Heart left ventricle (tissue), 16 donors: ENCODE results near the gene STPG3. TPM values are rescaled to one million over a fixed set of nuclear protein-coding genes. Genes with fewer than 3 reads are reported as not detected.

Experiments
- ATAC-seq, 4 donors: fragments of 200-7000 bp; cut with Tn5 transposase; one replicate each; pipeline ENCODE4 v1.9.1; 2020 to 2022; ENCODE audit warnings: moderate library complexity in 4 of 4, mild to moderate bottlenecking in 3 of 4, moderate number of reproducible peaks in 1 of 4
- DNase-seq, 5 donors: peaks; one replicate each; pipeline ENCODE4 v3.0.0-alpha.2; 2020
- H3K27ac ChIP-seq, 12 donors: fragments of 200-600 bp; sonication (generic) in 4 of 12; one replicate each; pipeline versions ENCODE4 v1.5.0 to v1.8.0; 2016 to 2022; ENCODE audit warnings: mild to moderate bottlenecking in 2 of 12
- H3K27me3 ChIP-seq, 9 donors: fragments of 200-600 bp; sonication (generic) in 2 of 9; one replicate each; pipeline versions ENCODE4 v1.5.1 to v1.8.0; 2016 to 2022; ENCODE audit warnings: mild to moderate bottlenecking in 3 of 9
- H3K36me3 ChIP-seq, 9 donors: fragments of 200-600 bp; sonication (generic) in 2 of 9; one replicate each; pipeline versions ENCODE4 v1.5.0 to v1.8.0; 2018 to 2022; ENCODE audit warnings: mild to moderate bottlenecking in 2 of 9
- H3K4me1 ChIP-seq, 12 donors: fragments of 200-600 bp; sonication (generic) in 4 of 12; one replicate each; pipeline versions ENCODE4 v1.5.0 to v1.8.0; 2016 to 2022; ENCODE audit warnings: mild to moderate bottlenecking in 3 of 12
- H3K4me3 ChIP-seq, 12 donors: fragments of 200-600 bp; sonication (generic) in 4 of 12; one replicate each; pipeline versions ENCODE4 v1.5.0 to v1.8.0; 2017 to 2022; ENCODE audit warnings: mild to moderate bottlenecking in 9 of 12, moderate library complexity in 4 of 12
- H3K9me3 ChIP-seq, 12 donors: fragments of 200-600 bp; sonication (generic) in 4 of 12; one replicate each; pipeline versions ENCODE4 v1.5.0 to v1.8.0; 2016 to 2022; ENCODE audit warnings: mild to moderate bottlenecking in 1 of 12
- POLR2A ChIP-seq, 2 donors: fragments of 450-650 bp; IDR thresholded peaks; one replicate each; pipeline ENCODE4 v1.6.1; 2017; ENCODE audit warnings: antibody characterized with exemption in 2 of 2, mild to moderate bottlenecking in 2 of 2, moderate library complexity in 2 of 2
- WGBS, 4 donors: extraction: QIAGEN DNeasy Blood & Tissue Kit in 2 of 4; methylation state at CpG; one replicate each; pipeline versions ENCODE4 v1.1.5 to v1.1.7; 2013 to 2018; 5-methylcytosine and 5-hydroxymethylcytosine counted together
- intact Hi-C, 10 donors: fragments of 100-400 bp; cut with DNase I; formaldehyde crosslinking; loops; one replicate each; pipeline versions ENCODE4 v1.11.1 to v1.14.2; 2022
- polyA plus RNA-seq, 2 donors: library from polyadenylated mRNA; stranded (reverse); fragments of 200-250 nt; gene quantifications; one replicate each; pipeline ENCODE4 v1.2.3, GENCODE V29; 2013
- total RNA-seq, 9 donors: library from RNA; depleted of rRNA in 2 of 9; stranded (reverse); fragments of >200 nt in 2 of 9; fragmentation: NEBNext Ultra II Directional in 3 of 9; extraction: Animal tissue kit (Norgen Biotek cat#: 25700) in 3 of 9; gene quantifications; one replicate each; pipeline versions ENCODE4 v1.1.0 to v1.2.4, GENCODE V29; 2016 to 2023
- TF ChIP-seq, protein P1 (sequence below), 12 donors: fragments of 200-600 bp; sonication (generic) in 4 of 12; IDR thresholded peaks; one replicate each; pipeline versions ENCODE4 v1.5.0 to v1.8.0; 2018 to 2022; ENCODE audit warnings: antibody characterized with exemption in 12 of 12, mild to moderate bottlenecking in 5 of 12
- donor health status: ischemic (EF 13 %, LVEDD 7.1; RV severe dilation, severe dysfunction).
- donor health status: healthy with polysubstance abuse.
- donor health status: DM: no; HTN: yes; CAD: no.
- donor health status: DM: no; HTN: no; CAD: no.
- donor health status: ischemic (EF 25% LVEDD 6.9; RV normal size, moderate dysfunction).
- donor health status: ischemic (EF 25% LVEDD 5.7; RV mildly dilated, moderate dysfunction).
- donor health status: healthy.
- donor health status: DM: yes; HTN: yes; CAD: no.
- donor health status: ischemic (EF 35%, LVEDD 5.7; RV mildly dilated, moderate dysfunction).
- donor health status: nonischemic (EF 11% LVEDD 7.7; RV severe dilation, severe dysfunction).
- donor health status: DM: yes; HTN: yes; CAD: no.
- donor health status: PGD.
- donor health status: ischemic (EF 29% LVEDD 5.4; RV normal size, mild dysfunction).
- donor health status: nonischemic (EF 23%, LVEDD 6.1; RV moderate dilation, normal function).

STPG3 gene
- total and polyA plus RNA-seq, 11 donors: 0.23 to 0.61 (median 0.31) TPM; not detected in 8

DNA sequence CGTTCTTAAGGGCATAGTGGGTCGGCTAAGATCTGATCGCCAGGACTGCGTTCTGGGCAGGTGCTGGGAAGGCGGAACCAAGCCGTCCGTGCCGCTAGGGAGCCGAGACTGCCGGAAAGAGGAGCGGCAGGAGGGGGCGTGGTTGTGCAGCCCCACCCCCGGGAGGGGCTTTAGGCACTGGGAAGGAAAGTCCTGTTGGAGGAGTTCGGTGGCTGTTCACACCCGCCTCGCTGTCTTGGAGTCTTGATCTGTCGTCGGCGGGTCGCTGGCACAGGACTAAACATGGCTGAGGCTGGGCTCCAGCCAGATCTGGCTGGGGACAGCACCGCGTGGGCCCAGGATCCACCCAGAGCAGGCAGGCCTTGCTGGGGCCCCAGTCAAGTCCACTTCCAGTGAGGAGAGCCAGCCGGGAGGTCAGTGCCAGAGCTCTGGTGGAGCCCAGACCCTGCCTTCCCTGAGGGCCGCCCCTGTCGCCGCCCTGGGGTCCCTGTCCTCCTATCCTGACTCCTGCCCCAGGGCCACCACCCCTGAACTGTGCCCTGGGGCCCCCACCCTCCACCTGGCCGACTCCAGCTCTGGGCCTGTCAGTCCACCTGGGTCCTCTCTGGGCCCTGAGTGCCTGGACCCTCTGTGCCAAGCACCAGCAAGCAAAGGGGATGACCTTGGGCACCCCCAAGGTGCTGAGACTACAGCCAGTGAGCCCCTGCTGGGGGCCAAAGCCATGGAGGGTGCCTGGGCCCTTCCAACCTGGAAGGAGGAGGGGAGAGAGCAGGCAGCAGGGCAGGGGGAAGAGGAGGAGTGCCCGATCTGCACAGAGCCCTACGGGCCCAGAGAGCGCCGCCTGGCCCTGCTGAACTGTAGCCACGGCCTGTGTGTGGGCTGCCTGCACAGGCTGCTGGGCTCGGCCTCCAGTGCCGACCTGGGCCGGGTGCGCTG, 33.5 kb upstream of the STPG3 start:
- Histone ChIP-seq H3K27ac (peak overlapping the region in 11 of 12 donors; percentile 38 to 82 (median 63)), H3K4me1 (peaks cover 2 to 39% (median 27%) of the 10 kb centered on the region in 12 donors), H3K36me3 (peaks cover 0 to 19% (median 0%) of the 10 kb centered on the region in 9 donors), H3K9me3 (no peaks in the 10 kb centered on the region), H3K4me3 (peak overlapping the region in 11 of 12 donors; percentile 16 to 55 (median 38)), H3K27me3 (peaks cover 0 to 4% (median 0%) of the 10 kb centered on the region in 9 donors)
- TF ChIP-seq POLR2A (IDR thresholded peaks at IDR 0.05): peak in 1 of 2 donors; percentile 43
- TF ChIP-seq, protein P1, sequence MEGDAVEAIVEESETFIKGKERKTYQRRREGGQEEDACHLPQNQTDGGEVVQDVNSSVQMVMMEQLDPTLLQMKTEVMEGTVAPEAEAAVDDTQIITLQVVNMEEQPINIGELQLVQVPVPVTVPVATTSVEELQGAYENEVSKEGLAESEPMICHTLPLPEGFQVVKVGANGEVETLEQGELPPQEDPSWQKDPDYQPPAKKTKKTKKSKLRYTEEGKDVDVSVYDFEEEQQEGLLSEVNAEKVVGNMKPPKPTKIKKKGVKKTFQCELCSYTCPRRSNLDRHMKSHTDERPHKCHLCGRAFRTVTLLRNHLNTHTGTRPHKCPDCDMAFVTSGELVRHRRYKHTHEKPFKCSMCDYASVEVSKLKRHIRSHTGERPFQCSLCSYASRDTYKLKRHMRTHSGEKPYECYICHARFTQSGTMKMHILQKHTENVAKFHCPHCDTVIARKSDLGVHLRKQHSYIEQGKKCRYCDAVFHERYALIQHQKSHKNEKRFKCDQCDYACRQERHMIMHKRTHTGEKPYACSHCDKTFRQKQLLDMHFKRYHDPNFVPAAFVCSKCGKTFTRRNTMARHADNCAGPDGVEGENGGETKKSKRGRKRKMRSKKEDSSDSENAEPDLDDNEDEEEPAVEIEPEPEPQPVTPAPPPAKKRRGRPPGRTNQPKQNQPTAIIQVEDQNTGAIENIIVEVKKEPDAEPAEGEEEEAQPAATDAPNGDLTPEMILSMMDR (IDR thresholded peaks at IDR 0.05): no peak
- DNase-seq (peak; percentile 72 to 84 (median 74)), ATAC-seq (peak; percentile 45 to 70 (median 54))
- WGBS, 4 donors: 46 to 65% (median 58%) methylated on average over 28 to 36 of the region's 36 CpGs
- intact Hi-C loops: no loop called here

DNA sequence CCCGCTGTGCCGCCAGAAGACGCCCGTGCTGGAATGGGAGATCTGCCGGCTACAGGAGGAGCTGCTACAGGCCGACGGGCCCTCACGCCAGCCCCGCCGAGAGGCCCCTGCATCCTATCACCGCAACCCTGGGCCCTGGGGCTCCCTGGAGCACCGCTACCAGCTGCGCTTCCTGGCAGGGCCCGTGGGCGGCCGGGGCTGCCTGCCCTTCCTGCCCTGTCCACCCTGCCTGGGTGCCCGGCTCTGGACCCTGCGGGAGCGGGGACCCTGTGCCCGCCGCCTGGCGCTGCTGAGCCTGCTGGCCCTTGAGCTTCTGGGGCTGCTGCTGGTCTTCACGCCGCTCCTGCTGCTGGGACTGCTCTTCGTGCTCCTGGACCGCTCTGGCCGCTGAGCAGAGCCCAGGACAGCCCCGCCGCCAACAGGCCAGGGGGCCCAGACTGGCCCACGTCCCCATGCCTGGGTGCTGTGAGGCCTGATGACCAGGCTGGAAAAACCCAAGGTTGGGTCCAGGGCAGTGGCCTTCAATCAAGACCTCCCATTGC, 32.8 kb upstream of the STPG3 start:
- DNase-seq: no peak
- H3K4me3 ChIP-seq: peak overlapping the region in 8 of 12 donors; percentile 34 to 55 (median 44)
- TF ChIP-seq POLR2A (IDR thresholded peaks at IDR 0.05): no peak
- TF ChIP-seq, protein P1 (IDR thresholded peaks at IDR 0.05): no peak
- ATAC-seq: no peak
- H3K27ac ChIP-seq: peak overlapping the region in 10 of 12 donors; percentile 40 to 82 (median 70)
- H3K4me1 ChIP-seq: peaks cover 2 to 46% (median 33%) of the 10 kb centered on the region in 12 donors
- 87 to 90% (median 88%) methylated on average over 17 to 30 of the region's 30 CpGs for whole genome bisulfite sequencing, 4 donors
- H3K27me3 ChIP-seq: peaks cover 0 to 4% (median 0%) of the 10 kb centered on the region in 9 donors
- peaks cover 0 to 19% (median 0%) of the 10 kb centered on the region in 9 donors for H3K36me3 ChIP-seq
- H3K9me3 ChIP-seq: no peaks in the 10 kb centered on the region
- intact Hi-C loops: no loop called here

DNA sequence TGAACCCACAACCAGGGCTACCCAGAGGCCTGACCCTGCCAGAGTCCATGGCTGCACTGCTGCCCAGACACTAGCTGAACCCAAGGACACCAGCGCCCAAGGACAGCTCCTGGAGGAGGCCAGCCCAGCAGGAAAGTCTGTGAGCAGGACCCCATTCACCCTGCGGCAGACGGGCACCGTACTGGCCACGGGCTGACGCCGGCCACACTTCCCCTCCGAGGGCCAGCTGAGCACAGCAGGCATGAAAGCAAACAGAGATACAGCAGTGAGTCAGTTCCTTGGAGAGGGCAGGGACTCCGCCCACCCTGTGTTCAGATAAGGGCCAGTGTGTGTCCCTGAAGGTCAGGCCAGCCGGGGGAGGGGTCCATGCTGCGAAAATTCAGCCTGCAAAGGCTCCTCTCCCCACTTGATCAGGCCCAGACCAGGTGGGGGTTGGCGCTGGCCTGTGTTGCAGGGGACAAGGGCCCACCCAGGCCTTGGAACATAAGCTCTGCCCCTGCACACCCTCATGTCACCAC, 32.3 kb upstream of the STPG3 start:
- H3K27ac ChIP-seq: peak overlapping the region in 10 of 12 donors; percentile 40 to 82 (median 70)
- TF ChIP-seq, protein P1 (IDR thresholded peaks at IDR 0.05): no peak
- no peak for TF ChIP-seq POLR2A (IDR thresholded peaks at IDR 0.05)
- peak in 2 of 5 donors; percentile 70 to 74 for DNase-seq
- peak in 3 of 4 donors; percentile 14 to 41 (median 28) for ATAC-seq
- WGBS, 4 donors: 20 to 41% (median 32%) methylated on average over 10 to 12 of the region's 12 CpGs
- H3K27me3 ChIP-seq: peaks cover 0 to 4% (median 0%) of the 10 kb centered on the region in 9 donors
- intact Hi-C loops: no loop called here
- H3K36me3 ChIP-seq: peaks cover 0 to 19% (median 0%) of the 10 kb centered on the region in 9 donors
- no peaks in the 10 kb centered on the region for H3K9me3 ChIP-seq
- no peak overlapping the region for H3K4me3 ChIP-seq
- H3K4me1 ChIP-seq: peaks cover 2 to 48% (median 34%) of the 10 kb centered on the region in 12 donors
